HG03196 (cell line): ENCODE results near the gene TADA2A.

Experiments used
- ATAC-seq: cut with Tn5 transposase; IDR thresholded peaks from one replicate; pipeline ENCODE4 v1.9.1; 2021; ENCODE audit not compliant: unreplicated experiment

TADA2A gene

GRCh38 chr17:37520174-37520573, 113.5 kb downstream of the TADA2A start:
- no peak for ATAC-seq

- no peak for ATAC-seq
Observed at GRCh38 chr17:37521821-37522220, 115.1 kb downstream of the TADA2A start.

GRCh38 chr17:37523715-37524219, 117.1 kb downstream of the TADA2A start:
- ATAC-seq = no peak

- ATAC-seq = no peak
Observed at GRCh38 chr17:37527249-37527851, 120.7 kb downstream of the TADA2A start.
